HG03175 (cell line): ENCODE data around the gene CCDC27.
A peak's percentile ranks its signal among the peaks of the same experiment; 100 is the strongest.

ENCODE experiments used
- ATAC-seq: cut with Tn5 transposase; IDR thresholded peaks from one replicate; pipeline ENCODE4 v1.9.1; 2021; ENCODE audit warnings: mild to moderate bottlenecking, moderate library complexity; ENCODE audit not compliant: unreplicated experiment

CCDC27 gene

GRCh38 chr1:3750741-3751140 lies 1.5 kb upstream of the CCDC27 start:
- ATAC-seq, result no peak

DNA sequence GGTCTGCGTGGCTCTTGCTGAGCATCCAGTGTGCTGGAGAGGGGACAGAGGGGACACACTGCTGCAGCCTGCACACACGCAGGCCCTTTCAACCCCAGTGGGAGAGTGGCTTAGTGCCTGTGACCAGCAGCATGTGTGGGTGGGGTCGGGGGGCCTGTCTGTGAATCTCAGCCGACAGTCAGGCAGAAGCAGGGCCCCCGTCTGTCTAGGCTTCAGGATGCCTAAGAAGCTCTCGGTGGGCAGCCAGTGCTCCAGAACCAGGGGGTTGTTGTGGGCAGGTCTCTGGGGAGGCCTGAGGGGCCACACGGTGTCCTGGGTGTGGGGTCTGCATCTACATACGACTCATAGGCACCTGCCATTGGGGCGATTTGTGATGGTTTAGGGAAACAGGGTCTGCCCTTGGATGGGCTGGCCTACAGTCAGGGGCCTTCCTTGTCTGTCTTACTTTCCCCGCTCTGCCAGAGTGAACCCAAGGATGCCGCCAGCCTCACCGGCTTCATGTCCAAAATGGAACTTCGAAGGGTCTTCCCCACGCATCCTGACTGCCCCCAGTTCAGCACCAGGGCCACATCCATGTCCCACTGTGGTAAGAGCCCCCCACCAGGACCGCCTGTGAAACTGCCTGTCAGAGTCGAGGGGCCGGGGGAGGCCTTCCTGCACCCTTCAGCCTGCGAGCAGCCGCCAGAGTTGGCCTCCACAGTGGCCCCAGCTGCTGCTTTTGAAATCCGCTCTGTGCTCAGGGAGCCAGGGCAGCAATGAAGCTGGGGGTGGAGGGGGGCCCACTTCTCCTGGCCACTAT lies 1.6 kb downstream of the CCDC27 start:
- ATAC-seq, result no peak

DNA sequence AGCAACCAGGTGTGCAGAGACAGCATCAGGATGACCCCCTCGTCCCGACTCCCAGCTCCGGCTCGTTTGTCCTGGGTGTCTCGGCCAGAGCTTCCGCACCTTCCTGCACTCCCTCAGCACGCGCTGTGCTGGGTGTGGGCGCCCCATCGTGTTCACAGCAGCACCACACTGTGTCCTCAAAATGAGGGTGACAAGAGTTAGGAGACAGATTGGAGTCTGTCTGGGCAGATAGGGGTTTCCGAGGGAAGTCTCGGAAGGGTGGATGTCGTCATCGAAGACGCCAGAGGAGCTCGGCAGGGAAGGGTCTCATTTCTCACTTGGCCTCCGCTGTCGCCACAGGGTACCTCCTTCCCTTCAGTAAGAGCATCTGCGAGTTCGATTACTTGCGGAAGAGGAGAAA lies 4.1 kb downstream of the CCDC27 start:
- no peak for ATAC-seq

DNA sequence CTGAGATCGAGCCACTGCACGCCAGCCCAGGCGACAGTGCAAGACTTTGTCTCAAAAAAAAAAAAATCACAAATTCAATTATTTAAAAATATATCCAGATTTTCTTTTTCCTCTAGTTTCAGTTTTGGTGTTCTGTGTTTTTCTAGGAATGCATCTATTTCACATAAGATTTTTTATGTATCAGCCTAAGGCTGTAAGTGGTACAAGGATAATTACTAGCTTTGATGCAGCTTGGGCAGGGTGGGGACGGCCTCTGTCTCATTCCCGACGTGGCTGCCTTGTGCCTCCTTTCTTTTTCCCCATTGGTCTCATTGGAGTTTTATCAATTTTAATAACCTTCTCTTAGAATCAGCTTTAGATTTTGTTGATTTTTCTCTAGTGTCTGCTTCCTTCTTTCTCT lies 6.9 kb downstream of the CCDC27 start:
- no peak for ATAC-seq

GRCh38 chr1:3759796-3760195 lies 7.5 kb downstream of the CCDC27 start:
- no peak for ATAC-seq

GRCh38 chr1:3761296-3762010 lies 9.2 kb downstream of the CCDC27 start:
- ATAC-seq, result no peak

DNA sequence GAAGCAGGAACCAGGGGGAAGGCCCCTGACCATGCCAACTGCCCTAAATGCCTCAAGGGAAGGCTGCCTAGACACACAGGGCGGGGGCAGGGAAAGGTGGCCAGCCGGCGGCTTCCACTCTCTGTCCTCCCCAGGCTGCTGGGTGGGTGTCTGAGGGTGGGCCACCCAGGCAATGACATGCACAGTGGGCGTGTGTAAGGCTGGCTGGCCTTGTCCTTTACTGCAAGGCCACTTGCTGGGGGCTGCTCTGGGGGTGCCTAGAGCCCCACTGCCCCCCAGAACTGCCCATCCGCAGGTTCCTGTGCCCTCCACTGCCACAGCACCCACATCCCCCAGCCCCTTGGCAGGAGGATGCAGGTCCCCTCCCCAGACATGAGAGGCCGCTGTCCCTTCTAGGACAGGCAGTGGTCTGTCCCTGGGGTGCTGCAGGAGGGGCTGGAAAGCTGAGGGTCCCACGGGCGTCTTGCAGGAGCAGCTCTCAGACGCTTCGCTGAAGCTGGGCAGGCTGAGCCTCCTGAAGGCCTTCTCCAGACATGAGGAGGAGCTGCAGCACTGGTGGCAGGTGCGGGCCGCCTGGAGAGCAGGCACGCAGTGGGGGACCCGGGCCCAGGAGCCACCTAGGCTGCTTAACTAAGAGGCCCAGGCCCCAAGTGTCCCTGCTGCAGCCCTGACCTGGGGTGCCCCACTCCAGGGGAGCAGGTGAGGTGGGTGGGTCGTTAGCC lies 10.1 kb downstream of the CCDC27 start:
- no peak for ATAC-seq

- no peak for ATAC-seq
These were observed 10.6 kb downstream of the CCDC27 start for GRCh38 chr1:3762873-3763228.

DNA sequence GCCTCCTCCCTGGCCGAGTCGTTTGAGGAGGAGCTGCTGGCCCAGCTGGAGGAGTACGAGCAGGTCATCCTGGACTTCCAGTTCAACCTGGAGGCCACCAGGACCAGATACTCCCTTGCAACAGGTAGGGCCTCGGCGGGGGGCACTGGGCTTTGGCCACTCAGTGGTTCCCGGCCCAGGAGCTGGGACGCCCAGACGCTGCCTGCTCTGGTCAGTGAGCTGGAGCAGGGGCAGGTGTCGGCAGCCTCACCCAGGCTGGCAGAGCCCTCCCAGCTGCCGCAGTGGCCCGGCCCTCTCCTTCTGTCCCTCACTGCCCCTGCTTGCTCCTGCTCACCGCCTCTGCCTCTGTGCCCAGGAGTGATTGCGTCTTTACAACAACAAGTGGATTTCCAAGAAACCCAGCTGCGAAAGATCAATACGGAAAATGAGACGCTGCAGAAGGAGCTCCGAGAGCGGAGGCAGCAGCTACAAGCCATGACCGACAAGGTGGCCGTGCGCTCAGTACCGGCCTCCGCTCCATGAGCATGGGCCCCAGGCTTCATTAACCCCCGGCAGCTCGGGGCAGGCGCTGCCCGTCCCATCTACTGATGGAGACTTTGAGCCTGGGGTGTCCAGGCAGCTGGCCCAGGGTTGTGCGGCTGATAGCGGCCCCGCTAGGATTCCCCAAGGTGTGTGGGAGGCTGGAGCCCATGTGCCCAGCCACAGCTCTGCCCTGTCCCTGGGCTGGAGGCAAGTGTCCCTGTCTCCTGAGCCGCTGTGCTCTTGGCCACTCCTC lies 11.3 kb downstream of the CCDC27 start:
- no peak for ATAC-seq

DNA sequence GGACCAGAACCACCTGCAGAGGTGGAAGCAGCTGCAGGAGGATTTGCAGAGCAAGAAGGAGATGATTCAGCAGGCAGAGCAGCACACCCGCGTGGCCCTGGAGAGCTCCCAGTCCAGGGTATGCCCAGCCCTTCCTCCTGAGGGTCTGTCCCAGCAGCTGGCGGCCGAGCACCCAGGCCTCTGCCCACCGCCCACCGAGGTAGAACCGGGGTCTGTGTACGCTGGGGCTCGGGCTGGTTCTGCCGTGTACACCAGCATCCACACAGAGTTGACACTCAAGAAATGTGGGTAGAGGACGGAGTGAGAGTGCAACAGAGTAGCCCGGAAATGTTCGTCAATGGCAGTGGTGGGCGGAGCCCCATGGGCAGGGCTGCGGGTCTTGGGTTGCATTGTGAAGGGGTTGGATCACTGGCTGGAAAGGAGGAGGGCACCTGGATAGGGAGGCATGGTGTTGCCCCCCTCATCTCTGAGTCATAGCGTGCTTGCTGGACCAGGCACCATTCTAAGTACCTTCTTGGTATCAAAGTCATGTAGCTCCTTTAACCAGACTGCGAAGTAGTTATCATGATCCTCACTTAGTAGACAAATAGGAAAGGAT lies 15.2 kb downstream of the CCDC27 start:
- ATAC-seq, result no peak

DNA sequence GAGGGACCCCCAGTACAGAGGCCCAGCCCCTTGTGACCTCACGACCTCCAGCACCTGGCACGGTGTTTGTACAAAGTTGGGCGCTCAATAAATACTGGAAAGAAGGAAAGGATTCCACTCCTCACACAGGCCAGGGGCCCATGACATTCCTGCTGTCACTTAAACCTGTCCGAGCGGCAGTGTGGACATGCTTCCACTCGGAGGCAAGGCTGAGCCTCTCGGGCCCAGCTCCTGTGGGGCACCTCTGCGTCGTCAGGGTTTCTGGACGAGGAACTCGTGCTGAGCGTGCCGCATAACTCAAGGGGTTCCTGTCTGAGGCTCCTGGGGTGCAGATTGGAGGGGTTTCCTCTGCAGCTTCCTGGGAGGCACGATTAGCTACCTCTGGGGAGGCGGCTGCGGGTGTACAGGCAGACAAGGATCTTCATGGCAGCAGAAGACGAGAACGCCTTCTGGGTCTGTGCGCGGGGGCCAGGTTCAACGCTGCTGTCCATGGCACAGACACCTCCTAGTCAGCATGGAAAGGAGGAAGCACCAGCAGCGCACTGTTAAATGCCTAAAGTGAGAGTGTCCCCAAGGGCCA lies 16.7 kb downstream of the CCDC27 start:
- no peak for ATAC-seq

DNA sequence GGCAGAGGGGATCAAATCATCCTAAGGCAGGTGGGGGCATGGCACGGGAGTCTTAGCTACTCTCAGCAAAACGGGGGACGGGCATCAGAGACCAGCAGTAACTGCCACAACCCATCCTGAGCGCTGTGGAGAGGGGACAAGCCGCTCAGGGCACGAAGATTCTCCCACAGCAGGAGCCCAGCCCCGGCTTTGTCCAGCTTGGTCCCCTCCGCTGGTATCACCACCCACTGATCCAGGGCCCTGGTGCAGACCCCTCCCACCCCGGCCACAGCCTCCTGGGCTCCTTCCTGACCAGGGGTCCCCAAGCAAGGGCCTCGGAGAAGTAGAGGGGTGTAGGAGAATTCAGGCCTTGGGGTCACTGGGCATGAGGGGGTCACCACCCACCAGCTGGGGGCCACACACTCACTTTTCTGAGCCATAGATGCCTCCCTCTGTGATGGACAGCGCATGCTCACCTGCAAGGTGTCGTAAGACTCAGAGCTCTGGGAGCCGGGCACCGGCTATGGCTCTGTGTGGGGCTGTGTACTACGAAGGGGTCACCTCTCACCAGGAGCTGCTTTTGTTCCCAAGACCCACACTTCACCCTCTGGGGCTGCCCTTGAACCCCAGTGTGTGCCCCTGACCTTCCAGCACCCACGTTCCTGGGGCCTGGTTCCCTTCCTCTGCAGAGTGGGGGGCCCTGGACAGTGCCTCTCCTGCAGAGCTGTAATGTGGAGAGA lies 18.0 kb downstream of the CCDC27 start:
- no peak for ATAC-seq

GRCh38 chr1:3771108-3772026 lies 19.1 kb downstream of the CCDC27 start:
- ATAC-seq, result no peak

- ATAC-seq, result peak; percentile 56
These were observed 19.9 kb downstream of the CCDC27 start for GRCh38 chr1:3772027-3772714.

GRCh38 chr1:3772715-3773571 lies 20.7 kb downstream of the CCDC27 start, which contains the start of gene SMIM1:
TSS of gene SMIM1 (plus strand) at chr1:3772749. CDS start at chr1:3775374, 2,625 bp downstream.
- ATAC-seq, result peak; percentile 9

DNA sequence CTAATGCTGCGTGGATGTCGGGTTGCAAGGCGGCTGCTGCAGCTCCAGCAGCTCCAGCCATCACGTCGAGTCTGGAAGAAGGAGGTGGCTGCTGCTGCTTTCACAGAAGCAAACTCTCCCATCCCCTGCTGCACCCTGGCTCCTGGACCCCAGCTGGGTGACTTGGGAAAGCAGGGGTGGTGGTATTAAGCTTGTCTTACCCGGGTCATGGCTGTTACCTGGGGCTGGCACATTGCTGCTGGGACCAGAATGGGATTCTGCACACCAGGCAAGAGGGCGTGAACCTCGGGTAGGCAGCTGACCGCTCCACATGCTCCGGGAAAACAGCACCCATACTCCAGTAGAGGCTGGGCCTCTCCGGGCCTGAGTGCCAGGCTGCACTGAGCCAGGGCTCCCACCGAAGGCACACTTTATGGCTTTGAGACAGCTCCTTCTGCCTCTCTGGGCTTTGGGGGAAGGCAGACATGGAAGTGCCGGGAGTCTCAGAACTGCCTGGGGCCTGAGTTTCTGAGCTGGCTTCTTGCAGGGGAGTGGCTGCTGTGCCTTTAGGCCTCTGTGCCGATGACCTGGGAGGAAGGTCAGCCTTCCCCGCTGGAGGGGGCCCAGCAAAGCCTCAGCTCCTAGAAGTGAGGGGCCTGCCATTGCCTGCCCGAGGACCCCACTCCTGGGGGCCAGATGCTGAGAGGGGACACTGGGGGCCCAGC lies 21.5 kb downstream of the CCDC27 start:
- no peak for ATAC-seq
